Stimulated activated CD8-positive, alpha-beta memory T cell treated with anti-CD3 and anti-CD28 coated beads, Interleukin-12 subunit alpha, Interleukin-12 subunit beta, amount 100 ng/mL, for 24 hours (primary cell): ENCODE results near the gene MRI1.
"Not testable (repeated sequence)": the region's sequence is repeated elsewhere in the genome, so short reads cannot be mapped to it uniquely, and the experiment has no call there.

Experiments used
- DNase-seq: peaks from one replicate; pipeline ENCODE4 v3.0.0-alpha.2; 2020; ENCODE audit errors: extremely low read depth

MRI1 gene

DNA sequence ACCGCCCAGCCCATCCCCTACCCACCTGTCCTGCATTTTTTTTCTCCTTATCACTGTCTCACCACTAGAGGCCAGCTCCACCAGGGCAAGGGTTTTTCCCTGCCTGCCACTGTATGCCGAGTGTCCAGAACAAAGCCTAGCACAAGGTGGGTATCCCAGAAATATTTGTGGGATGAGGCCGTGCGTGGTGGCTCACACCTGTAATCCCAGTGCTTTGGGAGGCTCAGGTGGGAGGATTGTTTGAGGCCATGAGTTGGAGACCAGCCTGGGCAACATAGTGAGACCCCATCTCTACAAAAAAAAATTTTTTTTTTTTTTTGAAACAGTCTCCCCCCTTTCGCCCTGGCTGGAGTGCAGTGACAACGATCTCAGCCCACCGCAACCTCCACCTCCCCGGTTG is 2.9 kb upstream of the MRI1 start:
- no peak for DNase-seq

DNA sequence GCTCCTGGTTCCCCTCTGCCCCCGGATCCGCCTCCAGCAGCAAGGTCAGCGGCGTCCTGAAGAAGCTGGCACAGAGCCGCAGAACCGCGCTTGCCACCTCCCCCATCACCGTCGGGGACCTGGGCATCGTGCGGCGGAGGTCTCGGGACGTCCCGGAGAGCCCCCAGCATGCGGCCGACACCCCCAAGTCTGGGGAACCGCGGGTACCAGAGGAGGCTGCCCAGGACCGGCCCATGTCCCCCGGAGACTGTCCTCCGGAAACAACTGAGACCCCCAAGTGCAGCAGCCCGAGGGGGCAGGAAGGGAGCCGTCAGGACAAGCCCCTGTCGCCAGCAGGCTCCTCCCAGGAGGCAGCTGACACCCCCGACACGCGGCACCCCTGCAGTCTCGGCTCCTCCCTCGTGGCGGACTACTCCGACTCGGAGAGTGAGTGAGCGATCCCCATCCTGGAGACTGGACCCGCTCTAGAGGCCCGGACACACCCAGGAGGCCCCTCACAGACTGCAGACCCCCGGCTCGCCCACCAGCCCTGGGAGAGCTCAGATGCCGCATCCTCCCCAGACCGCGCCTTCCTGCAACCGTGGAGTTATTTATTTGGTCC is 1.6 kb upstream of the MRI1 start:
- no peak for DNase-seq

DNA sequence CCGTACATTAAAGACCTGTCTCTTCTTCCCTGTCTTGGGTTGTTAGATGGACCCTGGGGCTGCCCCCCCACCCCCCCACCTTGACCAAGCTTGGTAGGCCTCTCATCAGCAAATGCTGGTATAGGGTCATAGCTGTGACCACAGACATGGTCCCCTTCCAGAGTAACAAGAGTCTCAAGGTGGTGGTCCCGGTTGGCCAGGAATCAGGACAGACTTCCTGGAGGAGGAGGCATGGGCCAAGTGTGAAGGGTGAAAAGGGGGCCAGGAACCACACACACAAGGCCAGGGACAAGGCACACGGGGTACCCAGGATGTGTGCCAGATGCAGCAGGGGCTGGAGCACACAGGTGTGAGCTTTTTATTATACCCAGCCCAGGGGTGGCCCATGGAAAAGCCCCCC is 1.1 kb upstream of the MRI1 start:
- no peak for DNase-seq

DNA sequence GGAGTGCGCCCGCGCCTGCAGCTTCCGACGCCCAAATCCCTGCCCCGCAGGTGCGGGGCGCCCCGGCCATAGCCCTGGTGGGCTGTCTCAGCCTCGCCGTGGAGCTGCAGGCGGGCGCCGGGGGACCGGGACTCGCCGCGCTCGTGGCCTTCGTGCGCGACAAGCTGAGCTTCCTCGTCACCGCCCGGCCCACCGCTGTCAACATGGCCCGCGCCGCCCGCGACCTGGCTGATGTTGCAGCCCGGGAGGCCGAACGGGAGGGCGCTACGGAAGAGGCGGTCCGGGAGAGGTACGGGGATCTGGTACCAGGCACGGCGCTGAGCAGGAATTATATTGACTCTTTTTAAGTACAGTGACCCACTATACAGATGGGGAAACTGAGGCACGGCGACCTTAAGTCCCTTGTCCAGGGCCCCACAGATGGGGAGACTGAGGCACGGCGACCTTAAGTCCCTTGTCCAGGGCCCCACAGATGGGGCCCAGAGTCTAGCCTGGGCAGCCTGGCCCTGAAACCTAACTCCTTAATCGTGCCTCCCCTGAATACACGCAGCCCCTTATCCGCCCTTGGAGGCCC is 586 bp downstream of the MRI1 start:
- DNase-seq = no peak

DNA sequence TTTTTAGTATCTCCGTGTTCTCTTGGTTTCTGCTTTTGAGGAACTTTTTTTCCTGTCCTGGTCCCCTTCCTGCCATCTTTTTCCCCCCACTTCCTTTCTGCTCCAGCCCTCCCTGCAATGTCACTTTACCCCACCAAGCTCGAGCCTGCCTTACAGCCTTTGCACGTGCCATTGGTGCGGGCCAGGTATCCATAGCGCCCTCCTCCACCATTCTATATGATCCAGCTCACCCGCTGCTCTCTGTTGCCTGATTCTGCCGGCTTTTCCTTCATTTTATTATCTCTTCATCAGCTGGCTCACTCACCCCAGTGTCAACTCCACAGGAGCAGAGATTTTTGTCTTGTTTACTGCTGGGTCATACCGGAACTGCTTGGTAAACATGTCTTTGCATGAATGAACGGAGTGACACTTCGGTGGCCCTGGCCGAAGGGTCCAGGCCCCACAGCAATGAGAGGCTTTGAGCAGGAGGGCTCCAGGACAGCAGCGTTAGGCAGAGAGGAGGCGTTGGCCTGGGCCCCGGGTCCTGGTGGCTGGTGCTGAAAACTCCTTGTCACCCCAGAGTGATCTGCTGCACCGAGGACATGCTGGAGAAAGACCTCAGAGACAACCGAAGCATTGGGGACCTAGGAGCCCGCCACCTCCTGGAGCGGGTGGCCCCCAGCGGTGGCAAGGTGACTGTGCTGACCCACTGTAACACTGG is 1.2 kb downstream of the MRI1 start:
- DNase-seq = no peak

DNA sequence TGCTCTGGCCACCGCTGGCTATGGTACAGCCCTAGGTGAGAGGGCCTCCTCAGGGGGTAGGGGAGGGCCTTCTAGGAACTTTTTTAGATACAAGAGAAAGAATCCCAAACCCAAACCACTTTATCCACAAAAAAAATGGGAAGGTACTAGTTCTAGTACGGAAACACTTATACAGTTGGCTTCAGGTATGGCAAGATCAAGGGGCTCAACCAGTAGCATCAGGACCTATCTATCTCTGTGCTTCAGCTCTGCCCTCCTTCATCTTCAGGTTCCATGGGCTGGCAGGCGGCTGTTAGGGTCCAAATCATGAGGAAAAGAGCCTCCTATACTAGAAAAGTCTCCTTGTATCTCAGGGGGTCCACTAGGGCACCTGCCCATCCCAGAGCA is 1.8 kb downstream of the MRI1 start:
- DNase-seq = no peak

DNA sequence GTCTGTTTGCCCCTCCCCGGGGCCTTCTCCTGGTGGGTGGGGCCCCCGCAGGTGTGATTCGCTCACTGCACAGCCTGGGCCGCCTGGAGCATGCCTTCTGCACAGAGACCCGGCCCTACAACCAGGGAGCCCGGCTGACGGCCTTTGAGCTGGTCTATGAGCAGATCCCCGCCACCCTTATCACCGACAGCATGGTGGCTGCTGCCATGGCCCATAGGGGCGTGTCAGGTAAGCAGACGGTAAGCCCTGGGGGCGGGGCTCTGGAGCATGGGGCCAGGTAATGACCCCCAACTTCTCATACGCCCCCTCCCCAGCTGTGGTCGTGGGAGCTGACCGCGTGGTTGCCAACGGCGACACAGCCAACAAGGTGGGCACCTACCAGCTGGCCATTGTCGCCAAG is 4.2 kb downstream of the MRI1 start:
- no peak for DNase-seq

DNA sequence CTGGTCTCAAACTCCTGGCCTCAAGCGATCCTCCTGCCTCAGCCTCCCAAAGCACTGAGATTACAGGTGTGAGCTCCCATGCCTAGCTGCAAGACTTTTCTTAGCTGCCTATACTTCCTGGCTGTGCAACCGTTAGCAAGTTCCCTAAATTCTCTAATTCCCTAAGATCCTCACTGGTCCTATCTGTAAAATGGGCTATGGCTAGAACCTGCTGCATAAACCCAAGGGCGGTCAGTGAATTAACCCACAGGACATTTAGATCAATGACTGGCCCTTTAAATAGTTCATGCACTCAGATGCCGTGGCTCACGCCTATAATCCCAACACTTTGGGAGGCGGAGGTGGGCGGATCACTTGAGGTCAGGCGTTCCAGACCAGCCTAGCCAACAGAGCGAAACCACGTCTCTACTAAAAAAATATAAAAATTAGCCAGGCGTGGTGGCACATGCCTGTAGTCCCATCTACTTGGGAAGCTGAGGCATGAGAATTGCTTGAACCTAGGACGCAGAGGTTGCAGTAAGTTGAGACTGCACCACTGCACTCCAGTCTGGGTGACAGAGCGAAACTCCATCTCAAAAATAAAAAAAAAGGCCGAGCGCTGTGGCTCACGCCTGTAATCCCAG is 5.8 kb downstream of the MRI1 start:
- no peak for DNase-seq

DNA sequence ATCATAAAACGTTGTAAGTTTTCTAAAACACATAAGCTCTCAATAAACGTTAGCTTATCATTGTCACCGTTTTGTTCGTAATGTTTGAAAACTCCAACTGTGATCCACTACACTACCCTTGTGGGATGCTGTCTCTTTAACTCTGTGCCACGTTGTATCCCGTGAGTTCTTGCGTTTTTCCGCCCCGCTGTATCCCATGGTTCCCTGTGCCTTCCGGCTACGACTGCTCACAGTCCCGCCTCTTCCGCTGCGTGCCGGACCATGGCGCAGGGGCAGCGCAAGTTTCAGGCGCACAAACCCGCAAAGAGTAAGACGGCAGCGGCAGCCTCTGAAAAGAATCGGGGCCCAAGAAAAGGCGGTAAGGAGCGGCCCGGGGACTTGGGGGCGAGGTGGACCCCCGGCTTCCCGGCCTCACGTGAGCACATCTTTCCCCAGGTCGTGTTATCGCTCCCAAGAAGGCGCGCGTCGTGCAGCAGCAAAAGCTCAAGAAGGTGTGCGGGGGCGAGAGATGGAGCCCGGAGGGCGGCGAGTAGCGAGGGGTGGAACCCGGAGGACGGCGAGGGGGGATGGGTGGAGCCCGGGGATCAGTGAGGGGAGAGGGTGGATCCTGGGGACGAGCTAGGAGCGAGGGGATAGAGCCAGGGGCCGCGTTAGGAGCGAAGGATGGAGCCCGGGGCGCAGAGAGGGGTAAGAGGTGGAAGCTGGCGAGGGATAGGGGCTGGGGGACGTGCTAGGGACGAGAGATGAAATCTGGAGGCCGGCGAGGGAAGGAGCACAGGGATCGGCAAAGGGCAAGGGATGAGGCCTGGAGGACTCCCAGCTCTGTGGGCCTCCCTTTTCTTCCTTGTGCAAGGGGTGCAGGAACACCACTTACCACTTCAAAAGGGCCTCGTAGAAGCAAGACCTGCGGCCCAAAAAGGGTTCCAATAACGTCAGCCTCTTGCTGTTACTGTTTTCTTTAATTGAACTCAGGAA is 10.2 kb downstream of the MRI1 start, which contains the start of gene C19orf53:
Gene C19orf53 (plus strand): TSS at position 240 of the 975 bp plus-strand sequence. CDS start 22 bp downstream, at position 262.
- peak; percentile 71 for DNase-seq

DNA sequence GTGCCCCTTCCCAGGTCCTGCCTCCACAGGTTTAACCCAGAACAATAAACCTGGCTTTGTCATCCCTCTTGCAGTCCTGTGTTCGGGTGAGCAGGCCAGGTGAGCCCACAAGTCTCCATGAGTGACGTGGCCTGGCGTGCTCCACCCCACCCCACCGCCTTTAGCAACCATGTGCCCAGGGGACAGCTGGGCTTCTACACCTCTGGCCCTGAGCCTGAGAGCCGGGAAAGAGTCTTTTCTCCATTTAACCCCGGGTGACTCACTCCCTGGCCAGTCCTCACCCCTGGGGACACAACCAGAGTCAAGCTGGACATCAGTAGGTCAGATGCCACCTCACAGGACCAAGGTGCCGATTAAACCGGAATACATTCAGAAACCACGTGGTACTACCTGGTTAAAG is 14.1 kb downstream of the MRI1 start:
- no peak for DNase-seq

DNA sequence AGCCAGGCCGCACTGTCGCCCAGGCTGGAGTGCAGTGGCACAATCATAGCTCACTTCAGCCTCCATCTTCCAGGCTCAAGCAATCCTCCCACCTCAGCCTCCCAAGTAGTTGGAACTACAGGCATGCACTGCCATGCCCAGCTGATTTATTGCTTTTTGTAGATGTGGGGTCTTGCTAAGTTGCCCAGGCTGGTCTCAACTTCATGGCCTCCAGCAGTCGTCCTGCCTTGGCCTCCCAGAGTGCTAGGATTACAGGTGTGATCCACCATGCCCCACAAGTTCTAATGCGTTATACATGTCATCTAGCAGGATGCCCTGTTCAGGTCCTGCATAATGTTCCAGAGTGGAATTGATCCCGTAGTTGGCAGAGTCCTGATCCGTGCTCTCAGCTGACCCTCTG is 14.5 kb downstream of the MRI1 start:
- DNase-seq = no peak

DNA sequence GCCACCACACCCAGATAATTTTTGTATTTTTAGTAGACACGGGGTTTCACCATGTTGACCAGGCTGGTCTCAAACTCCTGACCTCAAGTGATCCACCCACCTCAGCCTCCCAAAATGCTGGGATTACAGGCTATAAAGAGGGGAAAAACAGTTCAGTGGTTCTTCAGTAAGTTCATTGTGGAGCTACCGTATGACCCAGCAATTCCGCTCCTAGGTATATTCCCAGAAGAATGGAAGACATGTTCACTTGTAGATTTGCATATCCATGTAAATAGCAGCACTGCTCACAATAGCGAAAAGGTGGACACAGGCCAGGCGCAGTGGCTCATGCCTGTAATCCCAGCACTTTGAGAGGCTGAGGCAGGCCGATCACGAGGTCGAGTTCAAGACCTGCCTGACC is 15.5 kb downstream of the MRI1 start:
- DNase-seq = not testable (repeated sequence)

DNA sequence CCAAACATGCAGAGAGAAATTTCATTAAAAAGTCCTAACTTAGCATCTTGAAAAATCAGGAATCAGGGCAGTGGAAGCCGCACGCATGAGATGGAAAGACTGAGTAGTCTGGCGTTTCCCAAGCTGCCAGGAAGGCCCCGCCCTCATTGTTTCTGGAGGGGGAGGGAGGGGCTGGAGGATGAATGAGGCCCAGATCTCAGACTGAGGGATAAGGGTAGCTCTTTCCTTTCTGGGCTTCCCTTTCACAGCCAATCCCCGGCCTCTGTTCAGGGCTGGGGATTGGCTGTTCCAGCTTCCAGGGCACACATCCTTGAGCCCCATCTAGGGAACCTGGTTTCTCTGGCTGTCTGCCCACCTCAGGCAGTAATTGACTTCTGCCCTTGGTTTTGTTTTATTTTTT is 17.2 kb downstream of the MRI1 start:
- no peak for DNase-seq

DNA sequence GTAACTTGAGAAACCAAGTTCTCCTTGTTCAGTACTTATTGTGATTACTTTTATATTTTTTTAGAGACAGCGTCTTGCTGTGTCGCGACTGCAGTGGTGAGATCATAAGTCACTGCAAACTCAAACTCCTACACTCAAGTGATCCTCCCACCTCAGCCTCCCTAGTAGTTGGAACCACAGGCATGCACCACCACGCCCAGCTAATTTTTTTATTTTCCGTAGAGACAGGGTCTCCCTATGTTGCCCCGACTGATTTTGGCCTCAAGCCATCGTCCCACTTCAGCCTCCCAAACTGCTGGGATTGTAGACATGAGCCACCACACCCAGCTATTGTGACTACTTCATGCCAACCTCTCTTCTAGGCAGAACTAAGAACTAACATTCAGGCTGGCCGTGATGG is 18.2 kb downstream of the MRI1 start:
- no peak for DNase-seq

DNA sequence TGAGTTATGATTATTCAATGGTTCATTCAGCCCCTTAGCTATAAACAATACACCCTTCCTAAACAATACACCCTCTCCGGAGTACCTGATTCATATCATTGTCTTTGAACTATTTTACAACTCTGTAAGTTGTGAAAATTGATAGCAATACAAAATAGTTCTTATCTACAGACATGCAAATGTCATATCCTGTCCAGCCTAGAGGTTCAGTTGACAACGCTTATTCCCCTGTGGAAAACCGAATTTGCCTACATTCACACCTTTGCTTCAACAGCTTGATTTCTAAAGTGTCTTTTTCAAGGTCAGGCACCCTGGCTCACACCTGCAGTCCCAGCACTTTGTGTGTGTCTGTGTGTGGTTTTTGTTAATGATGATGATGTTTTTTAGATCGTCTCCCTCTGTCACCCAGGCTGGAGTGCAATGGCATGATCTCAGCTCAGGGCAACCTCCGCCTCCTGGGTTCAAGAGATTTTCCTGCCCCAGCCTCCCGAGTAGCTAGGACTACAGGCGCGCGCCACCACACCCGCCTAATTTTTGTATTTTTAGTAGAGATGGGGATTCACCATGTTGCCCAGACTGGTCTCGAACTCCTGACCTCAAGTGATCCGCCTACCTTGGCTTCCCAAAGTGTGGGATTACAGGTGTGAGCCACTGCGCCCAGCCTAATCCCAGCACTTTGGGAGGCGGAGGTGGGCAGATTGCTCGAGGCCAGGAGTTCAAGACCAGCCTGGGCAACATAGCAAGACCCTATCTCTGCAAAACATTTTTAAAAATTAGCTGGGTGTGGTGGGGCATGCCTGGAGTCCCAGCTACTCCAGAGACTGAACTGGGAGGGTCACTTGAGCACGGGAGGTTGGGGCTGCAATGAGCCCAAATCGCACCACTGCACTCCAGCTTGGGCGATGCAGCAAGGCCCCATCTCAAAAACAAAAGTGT is 19.5 kb downstream of the MRI1 start:
- no peak for DNase-seq

DNA sequence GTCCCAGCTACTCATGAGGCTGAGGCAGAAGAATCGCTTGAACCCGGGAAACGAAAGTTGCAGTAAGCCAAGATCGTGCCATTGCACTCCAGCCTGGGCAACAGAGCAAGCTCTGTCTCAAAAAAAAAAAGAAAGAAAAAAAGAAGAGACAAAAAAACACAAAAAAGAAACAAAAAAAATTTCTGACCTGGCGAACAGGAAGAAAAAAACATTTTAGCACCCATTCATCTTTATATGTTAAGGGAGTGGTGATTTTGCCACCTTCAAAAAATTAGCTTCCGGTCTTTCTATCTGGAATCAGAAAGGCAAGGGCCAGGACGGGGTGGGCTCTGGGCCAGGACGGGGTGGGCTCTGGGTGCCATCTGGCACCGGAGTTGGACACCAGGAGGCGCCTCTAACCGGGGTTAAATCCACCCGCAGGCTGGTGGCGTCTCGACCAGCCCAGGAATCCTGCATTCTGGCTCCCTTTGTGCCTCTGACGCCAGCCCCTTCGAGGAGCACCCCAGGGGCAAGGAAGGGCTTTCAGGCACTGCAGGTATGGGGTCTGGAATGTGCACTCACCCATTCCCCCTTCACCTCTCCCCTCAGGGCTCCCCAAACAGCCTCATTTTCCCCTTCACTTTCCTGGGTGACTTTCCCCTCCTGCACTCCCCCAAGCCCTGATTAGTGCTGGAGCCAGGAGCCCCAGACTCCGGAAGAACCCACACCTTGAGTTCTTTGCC is 20.6 kb downstream of the MRI1 start:
- peak; percentile 34 for DNase-seq

DNA sequence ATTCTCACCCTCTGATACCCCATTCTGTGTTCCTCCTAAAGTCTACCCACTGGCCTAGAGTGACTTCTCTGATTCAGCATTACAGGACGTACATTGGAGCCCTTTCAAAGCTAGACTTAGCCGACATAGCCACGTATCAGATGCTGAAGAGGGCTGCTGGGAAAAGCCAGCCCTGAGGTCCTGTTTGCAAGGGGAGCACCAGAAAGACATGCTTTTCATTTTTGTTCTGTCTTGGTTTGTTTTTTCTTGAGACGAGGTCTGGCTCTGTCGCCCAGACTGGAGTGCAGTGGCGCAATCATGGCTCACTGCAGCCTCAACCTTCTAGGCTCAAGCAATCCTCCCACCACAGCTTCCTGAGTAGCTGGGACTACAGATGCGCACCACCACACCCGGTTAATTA is 24.7 kb downstream of the MRI1 start:
- no peak for DNase-seq

DNA sequence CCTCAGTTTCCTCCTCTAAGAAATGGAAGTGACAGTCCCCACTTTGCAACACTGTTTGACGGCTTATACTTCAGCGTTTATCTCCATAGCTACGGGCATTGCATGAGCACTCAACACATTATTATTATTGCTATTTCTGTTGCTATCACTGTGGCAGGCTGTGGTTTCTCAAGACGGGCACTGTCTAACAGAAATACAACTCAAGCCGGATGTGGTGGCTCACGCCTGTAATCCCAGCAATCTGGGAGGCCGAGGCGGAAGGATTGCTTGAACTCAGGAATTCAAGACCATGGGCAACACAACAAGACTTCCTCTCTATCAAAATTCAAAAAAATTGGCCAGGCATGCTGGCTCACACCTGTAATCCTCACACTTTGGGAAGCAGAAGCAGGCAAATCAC is 26.0 kb downstream of the MRI1 start:
- DNase-seq = no peak

DNA sequence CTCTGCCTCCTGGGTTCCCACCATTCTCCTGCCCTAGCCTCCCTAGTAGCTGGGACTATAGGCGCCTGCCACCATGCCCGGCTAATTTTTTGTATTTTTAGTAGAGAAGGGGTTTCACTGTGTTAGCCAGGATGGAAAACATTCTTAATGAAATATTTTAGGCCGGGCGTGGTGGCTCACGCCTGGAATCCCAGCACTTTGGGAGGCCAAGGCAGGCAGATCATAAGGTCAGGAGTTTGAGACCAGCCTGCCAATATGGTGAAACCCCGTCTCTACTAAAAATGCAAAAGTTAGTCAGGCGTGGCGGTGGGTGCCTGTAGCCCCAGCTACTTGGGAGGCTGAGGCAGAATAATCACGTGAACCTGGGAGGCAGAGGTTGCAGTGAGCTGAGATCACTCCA is 29.0 kb downstream of the MRI1 start:
- not testable (repeated sequence) for DNase-seq

DNA sequence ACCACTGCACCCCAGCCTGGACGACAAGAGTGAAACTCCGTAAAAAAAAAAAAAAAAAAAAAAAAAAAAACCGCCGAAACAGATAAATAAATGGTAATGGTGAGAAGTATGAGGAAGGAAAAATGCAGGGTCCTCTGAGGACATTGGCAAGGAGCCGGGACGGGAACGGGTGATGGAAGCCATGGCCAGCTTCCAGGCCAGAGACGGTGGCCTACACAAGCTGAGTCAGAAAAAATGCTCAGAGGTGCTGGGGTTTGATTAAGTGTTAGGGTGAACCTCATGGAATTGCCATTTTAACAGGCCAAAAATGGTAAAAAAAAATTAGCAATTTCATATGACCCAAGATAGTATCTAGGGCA is 30.1 kb downstream of the MRI1 start:
- no peak for DNase-seq
